Measurements from ENCODE around the gene IFNA14. TPM values are rescaled to one million over a fixed set of nuclear protein-coding genes. Genes with fewer than 3 reads are reported as not detected.

IFNA14 gene
- not detected for polyA plus RNA-seq

DNA sequence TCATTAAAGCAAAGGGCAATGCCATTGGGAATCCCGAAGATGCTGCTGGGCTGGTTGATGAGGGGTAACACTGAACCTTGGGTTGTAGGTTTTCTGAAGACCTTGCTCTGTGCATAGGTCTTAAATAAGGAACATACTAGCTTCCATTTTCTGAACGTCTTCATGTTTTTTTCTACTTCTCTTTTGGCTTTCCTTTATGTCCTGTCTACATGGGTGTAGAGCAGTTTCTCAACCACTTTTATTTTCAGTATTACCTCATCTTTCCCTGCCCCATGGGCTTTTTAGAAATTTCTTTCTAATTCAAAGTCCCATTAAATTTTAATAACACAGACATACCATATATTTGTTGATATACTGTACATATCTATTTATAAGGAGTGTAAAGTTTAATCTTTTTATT lies at the start of gene IFNA14:
IFNA14 (minus strand) TSS at position 95 of the 400 bp plus-strand sequence; CDS start at position 25, 70 bp downstream.
- Mint-ChIP-seq H3K27ac (no peak within 1 kb of the TSS), H3K36me3 (no peaks in the 10 kb centered on the region), H3K4me3 (no peak within 1 kb of the TSS), H3K4me1 (peaks cover 6 to 13% of the 10 kb centered on the region in 2 donors), H3K27me3 (ENCODE audit: low read depth in 3 of 3) (peaks cover 0 to 16% (median 3%) of the 10 kb centered on the region in 3 donors), H3K9me3 (no peaks in the 10 kb centered on the region)
- DNase-seq = no peak

DNA sequence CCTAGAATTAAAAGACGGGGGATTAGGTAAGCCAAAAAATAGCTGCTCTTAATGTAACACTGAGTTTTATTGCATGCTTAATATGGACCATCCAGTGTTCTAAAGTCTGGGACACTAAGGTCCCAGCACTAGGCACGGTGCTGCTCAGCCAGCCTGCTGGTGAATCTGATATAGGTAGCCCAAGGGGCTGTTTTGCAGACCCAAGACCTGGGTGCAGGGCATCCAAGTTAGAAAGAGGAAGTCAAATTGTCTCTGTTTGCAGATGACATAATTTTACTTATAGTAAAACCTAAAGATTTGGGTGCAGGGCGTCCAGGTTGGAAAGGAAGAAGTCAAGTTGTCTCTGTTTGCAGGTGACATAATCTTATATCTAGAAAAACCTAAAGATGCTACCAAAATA lies 47.5 kb upstream of the IFNA14 start:
- H3K9me3 Mint-ChIP-seq = peaks cover 0 to 2% (median 0%) of the 10 kb centered on the region in 6 donors
- H3K27ac Mint-ChIP-seq = no peak overlapping the region
- peaks cover 0 to 12% (median 0%) of the 10 kb centered on the region in 3 donors for H3K27me3 Mint-ChIP-seq (ENCODE audit: low read depth in 3 of 3)
- H3K4me1 Mint-ChIP-seq = no peaks in the 10 kb centered on the region
- DNase-seq = no peak
- no peak overlapping the region for H3K4me3 Mint-ChIP-seq
- H3K36me3 Mint-ChIP-seq = no peaks in the 10 kb centered on the region

DNA sequence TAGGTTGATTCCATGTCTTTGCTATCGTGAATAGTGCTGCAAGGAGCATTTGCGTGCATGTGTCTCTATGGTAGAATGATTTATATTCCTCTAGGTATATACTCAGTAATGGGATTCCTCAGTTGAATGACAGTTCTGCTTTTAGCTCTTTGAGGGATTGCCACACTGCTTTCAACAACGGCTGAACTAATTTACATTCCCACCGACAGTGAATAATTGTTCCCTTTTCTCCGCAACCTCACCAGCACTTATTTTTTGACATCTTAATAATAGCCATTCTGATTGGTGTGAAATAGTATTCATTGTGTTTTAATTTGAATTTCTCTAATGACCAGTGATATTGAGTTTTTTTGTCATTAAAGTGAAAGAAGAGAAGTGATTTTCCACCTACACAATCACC lies 46.9 kb upstream of the IFNA14 start:
- Mint-ChIP-seq H3K4me1 (no peaks in the 10 kb centered on the region), H3K9me3 (peaks cover 0 to 2% (median 0%) of the 10 kb centered on the region in 6 donors), H3K27ac (no peak overlapping the region), H3K27me3 (ENCODE audit: low read depth in 3 of 3) (peaks cover 0 to 12% (median 0%) of the 10 kb centered on the region in 3 donors), H3K36me3 (no peaks in the 10 kb centered on the region), H3K4me3 (no peak overlapping the region)
- no peak for DNase-seq

DNA sequence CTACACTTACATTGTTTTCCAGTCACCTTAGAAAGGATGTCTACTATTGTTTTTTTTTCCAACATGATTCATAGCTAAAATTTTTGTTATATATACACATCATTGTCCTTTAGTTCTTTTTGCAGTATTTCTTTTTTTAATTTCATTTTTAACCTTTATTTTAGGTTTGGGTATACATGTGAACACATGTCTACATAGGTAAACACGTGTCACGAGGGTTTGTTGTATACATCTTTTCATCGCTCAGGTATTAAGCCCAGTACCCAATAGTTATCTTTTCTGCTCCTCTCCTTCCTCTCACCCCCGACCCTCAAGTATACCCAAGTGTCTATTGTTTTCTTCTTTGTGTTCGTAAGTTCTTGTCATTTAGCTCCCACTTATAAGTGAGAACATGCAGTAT lies 46.3 kb upstream of the IFNA14 start:
- H3K4me1 Mint-ChIP-seq = no peaks in the 10 kb centered on the region
- H3K4me3 Mint-ChIP-seq = no peak overlapping the region

DNA sequence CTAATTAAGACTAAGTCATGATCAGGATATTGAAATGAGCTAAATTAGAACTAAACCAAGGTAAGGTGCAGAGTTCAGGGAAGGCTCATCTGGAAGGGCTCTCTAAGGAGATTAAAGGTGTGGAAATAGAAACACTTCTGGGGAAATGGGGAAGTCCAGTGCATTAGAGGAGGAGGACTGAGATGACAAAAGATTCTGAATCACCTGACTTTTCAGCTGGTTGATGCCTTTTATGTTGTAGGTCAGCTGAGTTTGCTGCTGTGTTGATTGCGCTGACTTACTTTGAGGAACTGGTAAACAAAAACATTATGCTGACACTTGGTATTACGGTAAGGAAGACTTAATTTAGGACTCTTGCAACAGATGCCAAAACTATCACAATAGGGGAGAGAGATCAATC lies 41.5 kb upstream of the IFNA14 start:
- H3K4me1 Mint-ChIP-seq = no peaks in the 10 kb centered on the region
- DNase-seq = no peak
- H3K27me3 Mint-ChIP-seq (ENCODE audit: low read depth in 3 of 3) = peaks cover 0 to 7% (median 3%) of the 10 kb centered on the region in 3 donors
- peaks cover 0 to 2% (median 0%) of the 10 kb centered on the region in 6 donors for H3K9me3 Mint-ChIP-seq
- no peaks in the 10 kb centered on the region for H3K36me3 Mint-ChIP-seq
- no peak overlapping the region for H3K4me3 Mint-ChIP-seq
- H3K27ac Mint-ChIP-seq = no peak overlapping the region

More for the DNA sequence above, 46.3 kb upstream of the IFNA14 start:
- H3K9me3 Mint-ChIP-seq = peaks cover 0 to 2% (median 0%) of the 10 kb centered on the region in 6 donors
- DNase-seq = no peak
- H3K27me3 Mint-ChIP-seq (ENCODE audit: low read depth in 3 of 3) = peaks cover 0 to 12% (median 0%) of the 10 kb centered on the region in 3 donors
- no peak overlapping the region for H3K27ac Mint-ChIP-seq
- no peaks in the 10 kb centered on the region for H3K36me3 Mint-ChIP-seq

DNA sequence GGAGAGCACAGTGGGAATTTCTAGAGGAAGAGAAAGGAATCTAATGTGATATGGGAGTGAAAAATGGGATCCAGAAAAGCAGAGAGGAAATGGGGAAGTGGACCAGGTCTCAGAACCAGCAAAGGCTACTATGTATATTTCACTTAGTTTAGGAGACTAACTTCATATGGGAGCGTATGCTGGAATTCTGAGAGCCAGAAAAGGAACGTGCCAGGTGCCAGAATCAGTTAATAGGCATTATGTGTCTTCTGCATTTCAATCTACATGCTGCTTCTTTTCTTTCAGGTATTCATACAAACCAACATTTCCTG lies 28.5 kb upstream of the IFNA14 start:
- no peaks in the 10 kb centered on the region for H3K36me3 Mint-ChIP-seq
- DNase-seq = no peak
- H3K9me3 Mint-ChIP-seq = peaks cover 0 to 3% (median under 1%) of the 10 kb centered on the region in 6 donors
- H3K27ac Mint-ChIP-seq = no peak overlapping the region
- H3K4me1 Mint-ChIP-seq = no peaks in the 10 kb centered on the region
- no peak overlapping the region for H3K4me3 Mint-ChIP-seq
- H3K27me3 Mint-ChIP-seq (ENCODE audit: low read depth in 3 of 3) = peaks cover 5 to 17% (median 6%) of the 10 kb centered on the region in 3 donors

DNA sequence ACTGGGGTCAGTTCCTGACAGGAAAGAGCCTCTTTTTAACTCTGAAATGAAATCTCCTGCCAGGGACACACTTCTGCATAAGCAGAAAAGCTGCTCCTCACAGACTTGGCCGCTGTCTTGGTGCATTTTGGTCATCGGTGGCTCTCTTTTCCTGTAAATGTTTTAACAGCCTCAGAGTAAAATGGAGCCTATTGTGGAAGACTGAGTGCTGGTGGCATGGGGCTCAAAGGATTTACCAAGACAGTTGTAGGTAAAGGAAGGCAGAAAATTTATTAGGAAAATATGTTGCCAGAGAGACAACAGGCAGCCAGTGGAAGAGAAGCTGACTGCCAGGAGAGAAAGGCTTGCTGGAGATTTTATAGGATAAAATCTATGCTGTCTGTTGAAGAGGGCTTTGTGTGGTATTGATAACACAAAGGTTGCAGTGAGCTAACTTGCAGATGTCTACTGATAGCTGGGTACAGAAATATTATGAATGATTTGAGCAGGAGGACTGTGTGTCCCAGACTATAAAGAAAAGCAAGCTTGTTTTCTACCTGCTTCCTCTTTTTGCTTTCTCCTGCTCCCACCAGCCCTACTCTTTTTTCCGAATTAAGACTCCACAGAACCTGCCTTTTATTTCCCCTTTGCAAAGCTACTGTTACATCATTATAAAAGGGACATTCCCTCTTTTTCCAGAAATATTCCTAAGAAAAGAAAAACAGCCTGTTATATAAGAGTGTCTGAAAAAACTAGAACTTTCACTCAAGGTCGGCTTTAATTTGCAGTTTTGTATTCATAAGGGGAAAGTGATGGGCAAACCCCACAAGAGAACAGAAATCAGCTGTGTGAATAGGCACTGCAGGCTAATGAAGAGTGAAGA lies 27.9 kb upstream of the IFNA14 start:
- no peak overlapping the region for H3K4me3 Mint-ChIP-seq
- no peak overlapping the region for H3K27ac Mint-ChIP-seq
- H3K36me3 Mint-ChIP-seq = no peaks in the 10 kb centered on the region
- H3K9me3 Mint-ChIP-seq = peaks cover 0 to 3% (median under 1%) of the 10 kb centered on the region in 6 donors
- no peaks in the 10 kb centered on the region for H3K4me1 Mint-ChIP-seq
- H3K27me3 Mint-ChIP-seq (ENCODE audit: low read depth in 3 of 3) = peaks cover 5 to 11% (median 5%) of the 10 kb centered on the region in 3 donors
- no peak for DNase-seq

DNA sequence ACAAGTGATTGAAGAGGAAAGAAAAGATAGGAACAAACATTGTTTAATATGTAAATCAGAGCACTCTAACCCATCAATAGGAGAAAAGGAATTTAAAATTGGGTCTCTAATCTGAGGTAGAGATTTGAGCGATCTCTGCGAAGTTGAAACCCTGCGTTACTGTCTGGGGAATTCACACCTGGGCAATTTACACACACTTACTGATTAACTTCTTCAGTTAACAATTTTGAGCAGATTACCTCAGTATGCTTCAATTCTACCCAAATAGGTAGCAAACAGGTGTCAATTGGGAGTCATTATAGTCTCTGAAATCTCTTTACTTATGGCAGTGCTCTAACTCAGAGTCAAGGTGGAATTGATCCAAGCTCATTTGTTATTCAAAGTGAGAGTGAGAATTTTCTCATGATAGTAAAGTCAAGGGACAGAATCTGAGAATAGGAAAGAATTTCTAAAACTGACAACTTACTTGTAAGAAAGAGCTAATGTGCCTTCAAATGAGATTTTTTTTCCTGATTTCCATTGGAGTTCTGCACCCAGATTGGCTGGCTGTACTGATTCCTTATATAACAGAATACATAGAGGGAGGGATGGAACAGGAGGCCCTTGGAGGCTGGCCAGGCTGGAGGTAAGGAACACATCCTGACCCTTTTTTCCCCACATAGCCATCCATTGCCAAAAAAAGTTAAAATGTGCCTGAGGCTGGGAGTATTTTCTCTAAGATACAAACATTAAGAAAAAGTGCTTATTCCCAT lies 27.1 kb upstream of the IFNA14 start:
- Mint-ChIP-seq H3K4me3 (no peak overlapping the region), H3K4me1 (no peaks in the 10 kb centered on the region), H3K36me3 (no peaks in the 10 kb centered on the region), H3K27me3 (ENCODE audit: low read depth in 3 of 3) (peaks cover 3 to 6% (median 5%) of the 10 kb centered on the region in 3 donors), H3K27ac (no peak overlapping the region), H3K9me3 (peaks cover 0 to 3% (median 0%) of the 10 kb centered on the region in 6 donors)
- DNase-seq = no peak

DNA sequence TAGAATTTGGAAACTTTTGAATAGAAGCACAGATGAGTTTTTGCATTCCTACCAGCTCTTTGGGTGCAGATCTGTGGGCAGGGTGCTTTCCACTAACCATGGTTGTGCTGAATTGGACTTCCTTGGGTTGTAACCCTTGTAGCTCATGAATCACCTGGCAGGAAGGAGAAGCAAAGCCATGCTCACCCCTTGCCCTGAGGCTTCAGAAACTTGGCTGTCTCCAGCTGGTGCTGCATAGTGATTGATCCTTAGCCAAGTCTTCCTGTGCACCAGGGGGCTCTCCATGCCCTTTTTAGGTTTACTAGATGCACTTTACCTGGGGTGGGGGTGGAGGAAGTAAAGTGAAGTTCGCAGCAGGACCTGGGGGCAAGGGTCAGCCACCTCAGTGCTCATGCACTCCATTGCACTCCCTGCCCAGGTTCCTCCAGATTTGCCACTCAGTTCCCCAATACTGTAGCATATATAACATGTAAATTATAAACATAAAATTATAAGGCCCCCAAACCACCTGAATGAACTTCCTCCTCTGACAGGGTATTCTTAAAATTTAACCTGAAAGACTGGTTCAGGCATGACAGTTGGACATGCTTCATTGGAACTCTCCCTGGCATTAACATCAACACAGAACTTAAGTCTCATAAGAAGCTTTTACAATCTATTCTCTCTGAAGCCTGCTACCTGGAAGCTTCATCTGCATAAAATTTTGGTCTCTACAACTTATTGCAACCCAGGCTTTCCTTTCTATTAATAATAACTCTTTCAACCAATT lies 25.8 kb upstream of the IFNA14 start:
- H3K4me3 Mint-ChIP-seq = no peak overlapping the region

DNA sequence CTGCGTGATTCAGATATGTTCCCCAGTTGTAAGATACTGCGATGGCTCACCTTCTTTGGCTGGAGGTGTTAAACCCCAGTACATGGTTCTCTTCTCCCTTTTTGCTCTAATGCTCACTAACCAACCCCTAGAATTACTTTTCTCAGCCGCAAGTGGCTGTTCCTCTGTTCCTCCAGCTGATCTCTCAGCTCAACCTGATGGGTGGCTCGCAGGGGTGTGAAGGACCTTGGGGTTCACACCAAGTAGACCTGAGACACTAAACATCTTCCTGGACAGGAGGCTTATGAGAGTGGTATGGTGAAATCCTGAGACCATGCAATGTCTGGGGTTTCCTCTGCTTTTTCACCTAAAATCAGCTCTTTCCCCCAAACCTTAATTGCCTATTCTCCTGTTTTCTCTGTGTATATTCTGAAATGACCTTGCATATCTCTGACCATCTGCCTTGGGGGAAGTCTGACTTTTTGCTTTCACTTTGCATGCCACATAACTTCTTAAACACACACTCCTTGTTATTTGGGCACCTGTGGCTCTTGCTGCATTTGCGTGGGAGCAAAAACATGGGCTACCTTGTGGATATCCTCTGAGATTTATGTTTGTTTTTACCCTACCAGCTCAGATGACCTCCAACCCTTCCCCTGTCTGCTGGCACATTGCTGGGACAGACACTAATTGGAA lies 15.9 kb upstream of the IFNA14 start:
- Mint-ChIP-seq H3K27ac (peak overlapping the region; percentile 5 to 86 (median 44)), H3K9me3 (no peaks in the 10 kb centered on the region), H3K4me3 (peak overlapping the region; percentile 47 to 74 (median 54)), H3K4me1 (peaks cover 23 to 35% of the 10 kb centered on the region in 2 donors), H3K36me3 (no peaks in the 10 kb centered on the region), H3K27me3 (ENCODE audit: low read depth in 3 of 3) (peaks cover 0 to 12% (median 3%) of the 10 kb centered on the region in 3 donors)
- DNase-seq = peak; percentile 27 to 55 (median 44)

More for the DNA sequence above, 25.8 kb upstream of the IFNA14 start:
- DNase-seq = no peak
- Mint-ChIP-seq H3K9me3 (no peaks in the 10 kb centered on the region), H3K36me3 (no peaks in the 10 kb centered on the region), H3K4me1 (no peaks in the 10 kb centered on the region), H3K27me3 (ENCODE audit: low read depth in 3 of 3) (peaks cover 3 to 6% (median 5%) of the 10 kb centered on the region in 3 donors), H3K27ac (no peak overlapping the region)

DNA sequence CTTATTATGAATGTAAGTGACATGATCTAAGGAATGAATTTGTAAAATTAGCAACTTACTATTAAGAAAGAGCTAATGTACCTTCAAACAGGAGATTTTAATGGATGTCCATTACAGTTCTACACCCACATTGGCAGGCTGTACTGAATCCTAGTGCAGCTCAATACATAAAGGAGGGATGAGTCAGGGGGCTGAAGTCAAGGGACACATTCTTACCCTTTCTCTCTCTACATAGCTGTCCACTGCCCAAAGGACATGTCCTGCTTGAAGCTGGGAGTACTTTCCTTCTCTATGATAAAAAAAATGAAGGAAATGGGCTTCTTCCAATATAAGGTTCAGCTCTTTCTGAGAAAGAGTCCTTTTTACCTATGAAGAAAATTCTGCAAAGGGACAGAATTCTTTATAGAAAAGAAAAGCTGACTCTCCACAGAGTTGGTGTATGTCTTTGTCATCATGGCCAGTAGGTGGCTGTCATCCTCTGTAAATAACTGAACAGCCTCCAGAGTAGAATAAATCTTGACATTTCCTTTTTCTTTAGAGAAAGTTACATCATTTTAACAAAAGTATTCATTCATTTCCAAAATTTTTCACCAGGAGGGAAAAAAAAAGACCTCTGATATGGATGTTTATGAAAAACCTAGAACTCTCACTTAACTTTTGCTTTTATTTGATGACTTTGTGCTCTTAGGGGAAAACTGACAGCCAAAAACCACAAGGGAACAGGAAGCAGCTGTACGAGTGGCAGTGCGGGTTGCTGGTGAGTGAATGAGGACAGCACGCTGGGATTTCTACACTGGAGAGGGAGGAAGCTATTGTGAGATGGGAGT lies 13.1 kb upstream of the IFNA14 start:
- H3K9me3 Mint-ChIP-seq = no peaks in the 10 kb centered on the region
- peak; percentile 20 to 30 (median 24) for DNase-seq
- H3K27me3 Mint-ChIP-seq (ENCODE audit: low read depth in 3 of 3) = peaks cover 0 to 11% (median 3%) of the 10 kb centered on the region in 3 donors
- peaks cover 23 to 35% of the 10 kb centered on the region in 2 donors for H3K4me1 Mint-ChIP-seq
- peak overlapping the region in 2 of 5 donors; percentile 15 to 56 for H3K4me3 Mint-ChIP-seq
- H3K36me3 Mint-ChIP-seq = no peaks in the 10 kb centered on the region
- H3K27ac Mint-ChIP-seq = peak overlapping the region in 2 of 6 donors; percentile 53 to 55

DNA sequence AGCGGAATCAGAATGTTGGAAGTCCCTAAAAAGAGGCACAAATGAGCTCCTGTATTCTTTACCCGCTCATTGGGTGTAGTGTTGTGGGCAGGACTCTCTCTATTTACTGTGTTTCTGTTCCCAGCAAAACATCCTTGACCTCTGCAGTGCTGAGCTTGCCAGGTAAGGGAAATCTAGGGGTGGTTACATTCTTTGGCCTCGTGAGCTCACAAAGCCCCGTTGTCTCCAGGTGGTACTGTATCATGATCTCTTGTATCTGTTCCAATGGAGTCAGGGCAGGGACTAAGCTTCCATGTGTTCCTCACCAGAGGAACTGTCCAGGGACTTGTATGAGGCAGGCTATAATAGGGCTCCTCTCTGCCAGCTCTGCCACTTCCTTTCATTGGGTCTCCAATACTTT lies 11.8 kb upstream of the IFNA14 start:
- DNase-seq = no peak
- H3K4me1 Mint-ChIP-seq = peaks cover 23 to 33% of the 10 kb centered on the region in 2 donors
- no peak overlapping the region for H3K27ac Mint-ChIP-seq
- H3K36me3 Mint-ChIP-seq = no peaks in the 10 kb centered on the region
- no peaks in the 10 kb centered on the region for H3K9me3 Mint-ChIP-seq
- no peak overlapping the region for H3K4me3 Mint-ChIP-seq
- H3K27me3 Mint-ChIP-seq (ENCODE audit: low read depth in 3 of 3) = peaks cover 0 to 11% (median 0%) of the 10 kb centered on the region in 3 donors
